IMR-90 (cell line): ENCODE results near the gene IRAK3. TPM values are rescaled to one million over a fixed set of nuclear protein-coding genes. Genes with fewer than 3 reads are reported as not detected.

Source experiments
- ATAC-seq: fragments of 200-7000 bp; cut with Tn5 transposase; 2 replicates; pipeline ENCODE4 v1.9.1; 2020; ENCODE audit warnings: low read depth, mild to moderate bottlenecking, moderate library complexity
- BruUV-seq: library from RNA; stranded (reverse); fragments of 400-500 nt; replicated peaks from 2 replicates; lab custom pipeline; 2021; lab: Mats Ljungman, UMichigan
- CTCF ChIA-PET: fragments of 300-600 bp; formaldehyde crosslinking; extraction: SDS; loops from one replicate; lab custom pipeline; 2021; ENCODE audit warnings: antibody characterized with exemption; lab: Yijun Ruan, JAX
- POLR2A ChIA-PET: fragments of 300-600 bp; sonication (Branson Sonifier 250); formaldehyde crosslinking; loops from one replicate; lab custom pipeline; 2022; ENCODE audit warnings: antibody characterized with exemption; ENCODE audit not compliant: unreplicated experiment; lab: Charles Lee
- DNase-seq: peaks from one replicate; pipeline ENCODE4 v3.0.0; 2013
- H2AFZ ChIP-seq: replicated peaks from 2 replicates; pipeline ENCODE3; 2013; ENCODE audit warnings: low read length, mild to moderate bottlenecking; ENCODE audit not compliant: poor library complexity
- H2AK5ac ChIP-seq: 2 replicates; pipeline ENCODE4 v1.6.1; 2013; ENCODE audit warnings: low read depth, low read length, inconsistent platforms
- H2AK9ac ChIP-seq: replicated peaks from 2 replicates; pipeline ENCODE3; 2013; ENCODE audit warnings: mild to moderate bottlenecking, low read depth, low read length, moderate library complexity; ENCODE audit not compliant: poor library complexity
- H2BK120ac ChIP-seq: 2 replicates; pipeline ENCODE4 v1.6.1; 2013; ENCODE audit warnings: low read depth, low read length, inconsistent platforms
- H2BK15ac ChIP-seq: 3 replicates; pipeline ENCODE4 v1.6.1; 2013; ENCODE audit warnings: low read depth, low read length, inconsistent platforms
- H2BK20ac ChIP-seq: 2 replicates; pipeline ENCODE4 v1.6.1; 2013; ENCODE audit warnings: low read depth, mild to moderate bottlenecking, inconsistent platforms, low read length, moderate library complexity
- H2BK5ac ChIP-seq: 2 replicates; pipeline ENCODE4 v1.6.1; 2013; ENCODE audit warnings: mild to moderate bottlenecking, low read depth, low read length, inconsistent platforms; ENCODE audit not compliant: poor library complexity, severe bottlenecking
- H3K14ac ChIP-seq: replicated peaks from 2 replicates; pipeline ENCODE4 v1.6.1; 2013; ENCODE audit warnings: low read depth, low read length, inconsistent platforms
- H3K18ac ChIP-seq: 2 replicates; pipeline ENCODE4 v1.6.1; 2013; ENCODE audit warnings: low read depth, low read length, control low read depth
- H3K23ac ChIP-seq: 2 replicates; pipeline ENCODE4 v1.6.1; 2013; ENCODE audit warnings: low read depth, low read length, inconsistent platforms
- H3K27ac ChIP-seq: 2 replicates; pipeline ENCODE4 v1.5.1; 2013; ENCODE audit warnings: mild to moderate bottlenecking, control low read depth, low read length; ENCODE audit not compliant: insufficient read depth
- H3K27me3 ChIP-seq: 2 replicates; pipeline ENCODE4 v1.6.1; 2013; ENCODE audit warnings: low read length; ENCODE audit not compliant: control insufficient read depth, insufficient read depth
- H3K36me3 ChIP-seq: 2 replicates; pipeline ENCODE4 v1.6.1; 2013; ENCODE audit warnings: low read length, mixed read lengths; ENCODE audit not compliant: control insufficient read depth, insufficient read depth
- H3K4ac ChIP-seq: 2 replicates; pipeline ENCODE4 v1.6.1; 2013; ENCODE audit warnings: low read depth, low read length, inconsistent platforms
- H3K4me1 ChIP-seq: 2 replicates; pipeline ENCODE4 v1.6.1; 2013; ENCODE audit warnings: low read length, mixed read lengths; ENCODE audit not compliant: control insufficient read depth, insufficient read depth
- H3K4me2 ChIP-seq: 2 replicates; pipeline ENCODE4 v1.6.1; 2013; ENCODE audit warnings: low read depth, mild to moderate bottlenecking, control low read depth, low read length, moderate library complexity
- H3K4me3 ChIP-seq: 2 replicates; pipeline ENCODE4 v1.5.1; 2013; ENCODE audit warnings: low read depth, mild to moderate bottlenecking, control low read depth, low read length, moderate library complexity; ENCODE audit not compliant: insufficient read depth
- H3K56ac ChIP-seq: 2 replicates; pipeline ENCODE4 v1.6.1; 2013; ENCODE audit warnings: low read length, inconsistent platforms; ENCODE audit not compliant: insufficient read depth; ENCODE audit errors: extremely low read depth
- H3K79me1 ChIP-seq, 2 experiments: 2 replicates each; pipeline ENCODE4 v1.6.1; 2013; ENCODE audit warnings: low read length in 2 of 2, inconsistent platforms in 1 of 2, low read depth in 1 of 2
- H3K9ac ChIP-seq: 2 replicates; pipeline ENCODE4 v1.6.1; 2013; ENCODE audit warnings: low read depth, low read length, control low read depth
- H3K9me1 ChIP-seq: 2 replicates; pipeline ENCODE4 v1.6.1; 2013; ENCODE audit warnings: low read length, inconsistent platforms; ENCODE audit not compliant: insufficient read depth
- H3K9me3 ChIP-seq: 2 replicates; pipeline ENCODE4 v1.6.1; 2013; ENCODE audit warnings: low read length; ENCODE audit not compliant: control insufficient read depth, insufficient read depth
- H4K20me1 ChIP-seq: 2 replicates; pipeline ENCODE4 v1.6.1; 2013; ENCODE audit warnings: low read length, inconsistent platforms; ENCODE audit not compliant: insufficient read depth
- H4K5ac ChIP-seq: 2 replicates; pipeline ENCODE4 v1.6.1; 2013; ENCODE audit warnings: mild to moderate bottlenecking, low read depth, low read length, control low read depth
- H4K8ac ChIP-seq, 2 experiments: 2 replicates each; pipeline ENCODE4 v1.6.1; 2013; ENCODE audit warnings: low read depth in 2 of 2, low read length in 2 of 2, control low read depth in 1 of 2, inconsistent platforms in 1 of 2
- H4K91ac ChIP-seq: 2 replicates; pipeline ENCODE4 v1.6.1; 2013; ENCODE audit warnings: low read depth, low read length, inconsistent platforms; ENCODE audit not compliant: insufficient read depth
- BHLHE40 ChIP-seq: fragments of 150-350 bp; IDR thresholded peaks from 2 replicates; pipeline ENCODE4 v1.6.1; 2016; ENCODE audit warnings: mild to moderate bottlenecking, low read depth, low read length
- CEBPB ChIP-seq: IDR thresholded peaks from 2 replicates; pipeline ENCODE4 v1.6.1; 2012; ENCODE audit warnings: low read depth, low read length, improper control_type of control experiment
- CHD1 ChIP-seq: IDR thresholded peaks from 2 replicates; pipeline ENCODE4 v1.6.1; 2012; ENCODE audit warnings: low read depth, low read length, improper control_type of control experiment
- FOS ChIP-seq: fragments of 150-350 bp; IDR thresholded peaks from 2 replicates; pipeline ENCODE4 v1.6.1; 2016; ENCODE audit warnings: low read depth, low read length
- MXI1 ChIP-seq: IDR thresholded peaks from 2 replicates; pipeline ENCODE4 v1.6.1; 2012; ENCODE audit warnings: low read depth, mild to moderate bottlenecking, low read length, moderate library complexity, borderline replicate concordance
- NFE2L2 ChIP-seq: fragments of 150-350 bp; IDR thresholded peaks from 2 replicates; pipeline ENCODE4 v1.6.1; 2016; ENCODE audit warnings: low read depth, mild to moderate bottlenecking, low read length
- POLR2A ChIP-seq: IDR thresholded peaks from 2 replicates; pipeline ENCODE4 v1.6.1; 2012; ENCODE audit warnings: mild to moderate bottlenecking, low read depth, low read length
- RCOR1 ChIP-seq: IDR thresholded peaks from 2 replicates; pipeline ENCODE4 v1.6.1; 2012; ENCODE audit warnings: mild to moderate bottlenecking, low read length, improper control_type of control experiment; ENCODE audit not compliant: insufficient replicate concordance
- SMC3 ChIP-seq: fragments of 150-350 bp; IDR thresholded peaks from 2 replicates; pipeline ENCODE4 v1.6.1; 2016; ENCODE audit warnings: low read depth, mild to moderate bottlenecking, antibody characterized with exemption, low read length, moderate library complexity
- WGBS, 2 experiments: methylation state at CpG; one replicate each; pipeline versions ENCODE4 v1.1.5 to v1.1.7; 2013; ENCODE audit warnings: missing lambda C conversion rate in 2 of 2; ENCODE audit not compliant: insufficient read length in 1 of 2; ENCODE audit errors: extremely low coverage in 2 of 2; 5-methylcytosine and 5-hydroxymethylcytosine counted together
- dilution Hi-C: fragments of 300-500 bp; cut with HindIII; formaldehyde crosslinking; loops from one replicate; pipeline ENCODE4 v1.14.3; 2018; ENCODE audit warnings: low sequenced_read_pairs; ENCODE audit not compliant: unreplicated experiment
- in situ Hi-C: fragments of 300-500 bp; cut with MboI; formaldehyde crosslinking; loops from 3 replicates; pipeline ENCODE4 v1.14.3; 2019; ENCODE audit warnings: low sequenced_read_pairs, inconsistent platforms, mixed read lengths
- intact Hi-C: fragments of 100-400 bp; cut with micrococcal nuclease; formaldehyde crosslinking; loops from 2 replicates; pipeline ENCODE4 v1.10.0; 2022
- polyA plus RNA-seq, 3 experiments: library from polyadenylated mRNA; depleted of rRNA; stranded (reverse); fragments of >200 nt; gene quantifications; 2 replicates each; pipeline ENCODE4 v1.2.3, GENCODE V29; 2012; ENCODE audit warnings: low replicate concordance in 1 of 3
- total RNA-seq: library from RNA; depleted of rRNA; stranded (reverse); fragments of >200 nt; gene quantifications from 2 replicates; pipeline ENCODE4 v1.2.3, GENCODE V29; 2012
- TF ChIP-seq, protein P1 (sequence below): fragments of 150-350 bp; IDR thresholded peaks from 2 replicates; pipeline ENCODE4 v1.6.1; 2017; ENCODE audit warnings: mild to moderate bottlenecking, antibody characterized with exemption, low read length, low read depth
- TF ChIP-seq, protein P2 (sequence below): conservative IDR thresholded peaks from 2 replicates; pipeline ENCODE4 v1.5.1; 2012; ENCODE audit warnings: mild to moderate bottlenecking, low read depth, low read length, improper control_type of control experiment
- TF ChIP-seq, protein P3 (sequence below): fragments of 150-350 bp; IDR thresholded peaks from 2 replicates; pipeline ENCODE4 v1.6.1; 2016; ENCODE audit warnings: low read depth, mild to moderate bottlenecking, low read length, moderate library complexity, borderline replicate concordance

IRAK3 gene
- total and polyA plus RNA-seq, 2 of the 4 experiments (the other 2 are of a cell fraction) = 0.53 to 0.72 TPM

DNA sequence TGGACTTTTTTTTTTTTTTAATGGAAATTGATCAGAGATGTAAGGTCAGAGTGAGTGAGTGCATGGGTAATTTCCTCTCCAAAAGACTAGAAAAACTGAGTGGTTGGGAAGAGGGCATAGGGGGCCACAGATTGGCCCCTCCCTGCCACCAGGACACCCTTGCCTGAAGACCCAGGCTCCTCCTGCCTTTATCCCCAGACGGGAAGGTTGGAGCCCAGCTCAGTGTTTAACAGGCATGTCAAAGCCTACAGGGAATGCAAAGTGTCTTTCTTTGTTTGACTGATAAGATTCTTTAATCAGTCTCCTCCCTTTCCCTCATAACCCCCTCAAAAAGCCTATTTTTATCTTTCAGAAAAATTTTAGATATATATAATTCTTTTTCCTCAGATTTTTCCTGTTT, 50.3 kb downstream of the IRAK3 start:
- no CpG with 5 or more reads among the region's 1 CpG for WGBS, 2 experiments
- H3K4ac ChIP-seq = no peak overlapping the region

More for the DNA sequence above, 50.3 kb downstream of the IRAK3 start:
- in situ Hi-C loops = no loop called here
- Histone ChIP-seq H2AFZ (no peak overlapping the region), H2BK20ac (no peak overlapping the region), H3K4me1 (peaks cover 3% of the 10 kb centered on the region; the same call in 1 of the 2 replicates), H2AK9ac (no peak overlapping the region), H3K79me1 (no peaks in the 10 kb centered on the region), H3K4me2 (no peak overlapping the region), H3K23ac (no peak overlapping the region), H4K8ac (no peak overlapping the region), H2BK15ac (no peak overlapping the region), H3K56ac (no peak overlapping the region), H4K20me1 (no peaks in the 10 kb centered on the region), H2BK5ac (no peak overlapping the region), H3K18ac (no peak overlapping the region), H3K4me3 (no peak overlapping the region), H3K27me3 (peaks cover 3% of the 10 kb centered on the region), H3K27ac (no peak overlapping the region), H3K9me1 (no peaks in the 10 kb centered on the region; the same call in 1 of the 2 replicates), H4K91ac (no peak overlapping the region), H3K14ac (no peak overlapping the region), H2AK5ac (no peak overlapping the region), H3K9me3 (no peaks in the 10 kb centered on the region), H2BK120ac (no peak overlapping the region), H3K36me3 (no peaks in the 10 kb centered on the region), H4K5ac (no peak overlapping the region), H3K9ac (no peak overlapping the region)
- DNase-seq (no peak), ATAC-seq (no peak)
- no peak for TF ChIP-seq NFE2L2
- TF ChIP-seq POLR2A = no peak
- TF ChIP-seq, protein P1, sequence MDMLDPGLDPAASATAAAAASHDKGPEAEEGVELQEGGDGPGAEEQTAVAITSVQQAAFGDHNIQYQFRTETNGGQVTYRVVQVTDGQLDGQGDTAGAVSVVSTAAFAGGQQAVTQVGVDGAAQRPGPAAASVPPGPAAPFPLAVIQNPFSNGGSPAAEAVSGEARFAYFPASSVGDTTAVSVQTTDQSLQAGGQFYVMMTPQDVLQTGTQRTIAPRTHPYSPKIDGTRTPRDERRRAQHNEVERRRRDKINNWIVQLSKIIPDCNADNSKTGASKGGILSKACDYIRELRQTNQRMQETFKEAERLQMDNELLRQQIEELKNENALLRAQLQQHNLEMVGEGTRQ = no peak
- TF ChIP-seq CEBPB = no peak
- TF ChIP-seq FOS = no peak
- TF ChIP-seq BHLHE40 = no peak
- TF ChIP-seq, protein P2, sequence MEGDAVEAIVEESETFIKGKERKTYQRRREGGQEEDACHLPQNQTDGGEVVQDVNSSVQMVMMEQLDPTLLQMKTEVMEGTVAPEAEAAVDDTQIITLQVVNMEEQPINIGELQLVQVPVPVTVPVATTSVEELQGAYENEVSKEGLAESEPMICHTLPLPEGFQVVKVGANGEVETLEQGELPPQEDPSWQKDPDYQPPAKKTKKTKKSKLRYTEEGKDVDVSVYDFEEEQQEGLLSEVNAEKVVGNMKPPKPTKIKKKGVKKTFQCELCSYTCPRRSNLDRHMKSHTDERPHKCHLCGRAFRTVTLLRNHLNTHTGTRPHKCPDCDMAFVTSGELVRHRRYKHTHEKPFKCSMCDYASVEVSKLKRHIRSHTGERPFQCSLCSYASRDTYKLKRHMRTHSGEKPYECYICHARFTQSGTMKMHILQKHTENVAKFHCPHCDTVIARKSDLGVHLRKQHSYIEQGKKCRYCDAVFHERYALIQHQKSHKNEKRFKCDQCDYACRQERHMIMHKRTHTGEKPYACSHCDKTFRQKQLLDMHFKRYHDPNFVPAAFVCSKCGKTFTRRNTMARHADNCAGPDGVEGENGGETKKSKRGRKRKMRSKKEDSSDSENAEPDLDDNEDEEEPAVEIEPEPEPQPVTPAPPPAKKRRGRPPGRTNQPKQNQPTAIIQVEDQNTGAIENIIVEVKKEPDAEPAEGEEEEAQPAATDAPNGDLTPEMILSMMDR = no peak
- TF ChIP-seq SMC3 = no peak
- no peak for TF ChIP-seq CHD1
- no peak for TF ChIP-seq MXI1
- no peak for TF ChIP-seq RCOR1
- TF ChIP-seq, protein P3, sequence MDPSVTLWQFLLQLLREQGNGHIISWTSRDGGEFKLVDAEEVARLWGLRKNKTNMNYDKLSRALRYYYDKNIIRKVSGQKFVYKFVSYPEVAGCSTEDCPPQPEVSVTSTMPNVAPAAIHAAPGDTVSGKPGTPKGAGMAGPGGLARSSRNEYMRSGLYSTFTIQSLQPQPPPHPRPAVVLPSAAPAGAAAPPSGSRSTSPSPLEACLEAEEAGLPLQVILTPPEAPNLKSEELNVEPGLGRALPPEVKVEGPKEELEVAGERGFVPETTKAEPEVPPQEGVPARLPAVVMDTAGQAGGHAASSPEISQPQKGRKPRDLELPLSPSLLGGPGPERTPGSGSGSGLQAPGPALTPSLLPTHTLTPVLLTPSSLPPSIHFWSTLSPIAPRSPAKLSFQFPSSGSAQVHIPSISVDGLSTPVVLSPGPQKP = no peak
- POLR2A ChIA-PET = no interaction called here
- intact Hi-C loops = no loop called here
- CTCF ChIA-PET = no interaction called here
- dilution Hi-C loops = no loop called here
- BruUV-seq = no TSS peak
